ENCODE data around the gene TRIM28. TPM values are rescaled to one million over a fixed set of nuclear protein-coding genes. Genes with fewer than 3 reads are reported as not detected.
A peak's percentile ranks its signal among the peaks of the same experiment; 100 is the strongest.

The TRIM28 gene
- total RNA-seq, 3 donors from 2014 or later: 180 to 308 (median 202) TPM

GRCh38 chr19:58545286-58546018, 1.6 kb downstream of the TRIM28 start:
- intact Hi-C loops (cut with DNase I, micrococcal nuclease): no loop called here
- H3K36me3 ChIP-seq (ENCODE audit: low read depth): peaks cover 29% of the 10 kb centered on the region

GRCh38 chr19:58546019-58546530, 2.2 kb downstream of the TRIM28 start:
- no peak for TF ChIP-seq CTCF (IDR thresholded peaks at IDR 0.05)
- Histone ChIP-seq H3K9me3 (no peaks in the 10 kb centered on the region), H3K4me1 (ENCODE audit: low read depth) (peaks cover 21% of the 10 kb centered on the region), H3K36me3 (ENCODE audit: low read depth) (peaks cover 32% of the 10 kb centered on the region), H3K4me3 (no peak overlapping the region)
- no peak for DNase-seq
- no peak for ATAC-seq
- intact Hi-C loops (cut with DNase I, micrococcal nuclease): no loop called here

More at GRCh38 chr19:58545286-58546018, 1.6 kb downstream of the TRIM28 start:
- Histone ChIP-seq H3K4me1 (ENCODE audit: low read depth) (peaks cover 21% of the 10 kb centered on the region), H3K4me3 (peak overlapping the region; percentile 85), H3K9me3 (no peaks in the 10 kb centered on the region)
- no peak for ATAC-seq
- no peak for TF ChIP-seq CTCF (IDR thresholded peaks at IDR 0.05)
- peak in 1 of 3 donors; percentile 64 for DNase-seq

- intact Hi-C loops (cut with DNase I, micrococcal nuclease): no loop called here
- peaks cover 34% of the 10 kb centered on the region for H3K36me3 ChIP-seq (ENCODE audit: low read depth)
- TF ChIP-seq CTCF (IDR thresholded peaks at IDR 0.05): no peak
- H3K4me3 ChIP-seq: no peak overlapping the region
- no peaks in the 10 kb centered on the region for H3K9me3 ChIP-seq
- H3K4me1 ChIP-seq (ENCODE audit: low read depth): peaks cover 21% of the 10 kb centered on the region
- DNase-seq (no peak), ATAC-seq (no peak)
Observed at GRCh38 chr19:58547323-58548312, 3.8 kb downstream of the TRIM28 start.

- DNase-seq (peak in 1 of 3 donors; percentile 45), ATAC-seq (no peak)
- H3K4me1 ChIP-seq (ENCODE audit: low read depth): peaks cover 17% of the 10 kb centered on the region
- intact Hi-C loops (cut with DNase I, micrococcal nuclease): no loop called here
- no peaks in the 10 kb centered on the region for H3K9me3 ChIP-seq
- peaks cover 34% of the 10 kb centered on the region for H3K36me3 ChIP-seq (ENCODE audit: low read depth)
- H3K4me3 ChIP-seq: no peak overlapping the region
- TF ChIP-seq CTCF (IDR thresholded peaks at IDR 0.05): no peak
Observed at GRCh38 chr19:58548859-58549663, 5.2 kb downstream of the TRIM28 start.
